GM15510 (cell line): ENCODE results near the gene ITGA7.

ENCODE experiments used
- POLR2A ChIP-seq: IDR thresholded peaks from 3 replicates; pipeline ENCODE4 v1.6.1; 2011; ENCODE audit warnings: borderline replicate concordance; ENCODE audit not compliant: insufficient read length; ENCODE audit errors: extremely low read depth

Gene ITGA7

DNA sequence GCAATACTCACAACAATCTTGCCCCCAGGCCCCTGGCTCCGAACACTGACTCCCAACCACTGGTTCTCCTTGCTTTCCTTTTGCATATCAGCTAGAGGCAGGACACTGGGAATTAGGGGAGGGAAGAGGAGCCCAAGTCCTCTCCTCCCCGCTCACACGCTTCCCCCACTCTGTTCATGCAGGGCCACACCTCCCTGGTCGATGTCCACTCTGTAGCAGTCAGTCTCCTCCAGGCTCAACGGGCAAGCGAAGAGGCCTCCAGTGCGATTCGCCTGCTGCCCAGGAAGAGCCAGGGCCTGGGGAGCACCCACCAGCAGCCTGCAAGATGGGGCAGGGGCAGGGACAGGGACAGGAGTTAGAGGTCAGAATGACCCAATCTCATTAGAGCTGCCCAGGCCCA, 4.8 kb downstream of the ITGA7 start:
- TF ChIP-seq POLR2A: no peak

GRCh38 chr12:55700255-55701018, 7.3 kb downstream of the ITGA7 start:
- no peak for TF ChIP-seq POLR2A

DNA sequence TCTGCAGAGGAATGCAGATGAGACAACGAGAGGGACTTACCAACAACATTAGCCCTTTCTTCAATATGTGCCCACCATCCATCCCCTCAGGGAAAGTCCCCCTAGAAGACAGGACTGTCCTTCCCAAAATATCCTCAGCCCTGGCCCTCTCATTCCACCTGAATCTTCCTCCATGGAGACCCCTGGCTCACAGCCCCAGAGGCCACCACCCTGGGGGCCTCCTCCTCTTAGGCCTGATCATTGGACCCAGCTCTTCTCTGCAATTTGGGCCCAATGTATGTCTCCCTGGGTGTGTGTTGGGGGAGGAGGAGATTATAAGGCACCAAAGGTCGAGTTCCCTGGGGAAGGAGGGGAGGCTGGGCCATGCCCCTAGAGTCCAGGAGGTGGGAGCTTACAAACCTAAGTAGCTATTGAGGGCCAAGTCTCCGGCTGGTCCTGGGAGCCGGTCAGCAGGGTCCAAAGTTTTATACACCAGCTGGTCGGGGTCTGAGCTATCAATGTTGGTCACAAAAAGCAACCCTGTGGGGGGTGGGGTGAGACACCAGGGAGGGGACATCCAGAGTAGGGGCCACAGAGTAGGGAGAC, 8.1 kb downstream of the ITGA7 start:
- TF ChIP-seq POLR2A: no peak

GRCh38 chr12:55698965-55699364, 8.7 kb downstream of the ITGA7 start:
- no peak for TF ChIP-seq POLR2A

- TF ChIP-seq POLR2A: no peak
These were observed 9.3 kb downstream of the ITGA7 start for GRCh38 chr12:55698241-55698955.

- TF ChIP-seq POLR2A: no peak
These were observed 10.0 kb downstream of the ITGA7 start for GRCh38 chr12:55697686-55698085.

DNA sequence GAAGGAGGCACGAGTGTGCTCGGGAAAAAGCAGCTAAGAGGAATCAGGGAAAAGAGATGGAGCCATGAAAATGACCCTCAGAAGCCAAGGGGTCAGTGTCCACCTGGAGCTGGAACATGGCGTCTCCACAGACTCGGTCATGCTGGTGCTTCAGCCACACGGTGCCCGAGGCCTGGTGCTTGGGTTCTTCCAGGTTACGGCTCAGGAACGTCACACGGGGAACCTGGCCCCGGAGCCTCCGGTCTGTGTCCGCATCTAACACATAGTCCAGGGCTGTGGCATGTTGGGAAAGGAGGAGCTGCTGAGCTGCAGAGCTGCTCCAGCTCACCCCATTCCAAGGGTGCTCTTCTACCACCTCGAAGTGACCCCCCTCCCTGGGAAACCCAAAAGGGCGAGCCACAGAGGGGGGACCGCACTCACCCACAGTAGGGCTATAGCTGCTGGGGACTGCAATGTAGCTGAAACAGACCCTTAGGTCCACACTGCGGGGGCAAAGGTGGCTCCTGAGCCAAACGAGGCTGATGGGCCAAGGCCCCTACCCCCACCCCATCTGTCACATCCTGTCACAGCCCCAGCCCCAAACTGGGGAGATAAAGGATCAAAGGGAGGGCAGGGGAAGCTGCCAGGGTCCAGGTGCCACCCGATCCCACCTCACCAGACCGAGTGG, 10.8 kb downstream of the ITGA7 start:
- no peak for TF ChIP-seq POLR2A

DNA sequence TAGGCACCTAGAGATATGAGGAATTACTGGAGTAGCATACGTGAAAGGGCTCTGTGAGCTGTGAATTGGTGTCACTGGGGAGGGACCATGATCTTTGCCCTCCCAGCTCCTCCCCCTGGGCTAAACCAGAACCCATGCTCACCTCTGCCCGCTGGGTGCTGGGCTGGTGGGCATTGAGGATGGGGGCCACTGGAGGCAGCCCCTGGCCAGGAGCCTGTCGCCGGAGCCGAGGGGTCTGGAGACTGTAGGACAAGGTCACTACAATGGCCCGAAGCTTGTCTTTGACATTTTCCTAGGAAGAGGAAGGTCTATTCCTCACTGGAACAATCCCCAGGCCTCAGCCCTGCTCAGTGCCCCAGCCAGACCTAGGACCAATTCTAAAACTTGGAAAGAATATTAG, 11.6 kb downstream of the ITGA7 start:
- no peak for TF ChIP-seq POLR2A

DNA sequence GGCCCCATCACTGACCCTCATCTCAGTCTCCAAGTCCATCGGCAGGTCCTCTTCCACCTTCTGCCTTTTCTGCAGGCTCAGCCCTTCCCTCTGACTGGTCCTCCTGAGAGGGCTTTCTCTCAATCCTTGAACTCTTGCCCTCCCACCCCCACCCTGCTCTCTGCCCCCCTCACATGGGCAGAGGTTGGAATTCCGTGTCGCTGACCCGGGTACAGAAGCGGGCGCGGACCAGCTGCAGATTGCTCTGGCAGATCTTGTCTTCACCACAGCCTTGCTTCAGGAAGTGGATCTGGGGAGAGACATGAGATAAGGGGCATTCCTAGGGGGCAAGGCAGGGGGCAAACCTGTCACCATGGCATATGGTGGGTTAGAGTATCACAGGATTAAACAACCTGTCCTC, 12.4 kb downstream of the ITGA7 start:
- no peak for TF ChIP-seq POLR2A

GRCh38 chr12:55694651-55695050, 13.1 kb downstream of the ITGA7 start:
- no peak for TF ChIP-seq POLR2A

GRCh38 chr12:55694188-55694515, 13.6 kb downstream of the ITGA7 start:
- no peak for TF ChIP-seq POLR2A

DNA sequence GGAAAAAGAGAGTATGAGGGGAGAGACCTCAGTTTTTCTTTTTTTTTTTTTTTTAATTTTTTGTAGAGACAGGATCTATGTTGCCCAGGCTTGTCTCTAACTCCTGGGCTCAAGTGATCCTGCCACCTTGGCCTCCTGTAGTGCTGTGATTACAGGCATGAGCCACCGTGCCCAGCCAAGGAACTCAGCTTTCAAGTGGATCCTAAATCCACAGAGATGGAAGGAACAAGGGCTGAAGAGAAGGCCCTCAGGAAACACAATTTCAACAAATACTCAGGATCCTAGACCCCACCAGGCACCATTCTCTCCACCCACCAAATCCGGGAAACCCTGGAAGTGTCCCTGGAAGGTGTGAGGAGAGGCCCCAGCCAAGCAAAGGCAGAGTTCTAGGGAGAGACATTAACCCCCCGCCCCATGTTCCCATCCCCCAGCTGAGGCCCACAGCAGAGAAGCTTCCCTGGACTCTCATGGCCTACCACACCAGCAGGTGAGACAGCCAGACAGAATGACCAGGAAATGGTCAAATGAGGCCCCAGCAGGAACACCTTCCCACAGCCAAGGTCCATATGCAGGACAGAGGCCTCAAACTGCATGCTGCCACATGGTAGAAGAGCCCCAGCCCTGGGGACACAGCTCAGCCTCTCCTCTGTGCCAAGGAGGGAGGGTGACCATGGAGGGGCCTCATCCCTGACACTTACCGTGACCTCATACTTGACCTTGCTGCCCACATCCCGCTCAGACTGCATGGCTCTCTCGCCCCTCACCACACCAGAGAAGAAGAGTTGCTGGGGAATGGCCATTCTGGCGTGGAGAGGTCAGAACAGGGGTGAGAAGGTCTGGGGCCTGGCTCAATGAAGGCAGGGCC, 14.1 kb downstream of the ITGA7 start:
- TF ChIP-seq POLR2A: no peak

- TF ChIP-seq POLR2A: no peak
These were observed 14.9 kb downstream of the ITGA7 start for GRCh38 chr12:55692631-55693322.

DNA sequence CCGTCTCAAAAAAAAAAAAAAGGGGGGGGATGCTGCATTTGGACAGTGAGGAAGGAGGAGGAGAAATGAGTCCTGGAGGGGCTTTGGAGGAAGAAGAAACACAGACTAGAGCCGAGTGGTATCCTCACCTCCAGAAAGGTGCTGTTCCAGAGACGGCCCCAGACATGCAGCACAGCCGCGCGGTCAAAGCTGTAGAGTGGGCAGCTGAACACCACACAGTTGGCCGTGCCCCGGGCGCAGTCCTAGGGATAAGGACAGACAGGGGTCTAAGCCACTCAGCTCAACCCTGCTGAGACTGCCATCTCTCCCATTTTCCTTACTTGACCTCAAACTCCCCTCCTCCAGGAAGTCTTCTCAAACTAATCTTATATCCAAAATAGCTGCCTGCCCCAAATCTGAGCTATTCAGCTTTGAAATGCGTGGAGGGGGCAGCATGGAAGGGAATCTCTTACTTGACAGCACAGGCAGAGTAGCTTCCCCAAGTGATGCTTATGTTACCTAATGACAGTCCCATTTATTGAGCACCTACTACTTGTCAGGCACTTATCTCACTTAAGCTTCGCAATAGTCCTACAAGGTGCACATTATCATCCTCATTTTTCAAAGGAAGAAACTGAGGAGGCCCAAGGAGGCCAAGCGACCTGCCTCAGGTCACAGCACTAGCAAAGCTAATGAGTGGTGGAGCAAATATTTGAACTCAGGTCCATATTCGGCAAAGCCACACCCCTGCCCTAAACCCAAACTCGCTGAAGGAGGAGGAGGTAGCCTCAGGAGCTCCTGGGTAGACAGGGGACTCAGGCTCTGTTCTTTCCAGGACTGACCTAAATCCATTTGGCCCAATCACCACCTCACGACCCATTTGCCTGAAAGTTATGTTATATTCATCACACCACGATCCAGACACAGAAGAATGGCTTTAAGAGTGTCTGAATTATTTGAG, 18.7 kb downstream of the ITGA7 start:
- TF ChIP-seq POLR2A: no peak

DNA sequence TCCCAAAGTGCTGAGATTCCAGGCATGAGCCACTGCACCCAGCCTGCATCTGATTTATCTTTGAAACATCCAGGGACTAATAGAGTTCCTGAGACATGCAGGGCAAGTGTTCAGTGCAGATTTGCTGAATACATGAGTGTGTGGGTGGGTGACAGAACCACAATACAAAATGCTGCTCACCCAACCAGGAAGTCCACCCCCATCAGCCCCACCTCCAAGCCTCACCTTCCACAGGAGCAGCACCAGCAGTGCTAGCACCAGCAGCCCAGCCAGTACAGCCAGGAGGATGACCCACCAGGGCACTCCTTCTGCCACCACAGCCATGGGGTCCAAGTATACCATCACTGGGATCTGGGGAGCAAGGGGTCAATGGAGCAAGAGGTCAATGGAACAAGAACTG, 20.0 kb downstream of the ITGA7 start:
- no peak for TF ChIP-seq POLR2A
